ENCODE data around the gene SNHG17. TPM values are rescaled to one million over a fixed set of nuclear protein-coding genes. Genes with fewer than 3 reads are reported as not detected.

Gene SNHG17
- polyA plus RNA-seq, 2 of the 4 experiments (the other 2 are of a cell fraction), result 125 to 154 TPM

- ATAC-seq, result no peak
- Histone ChIP-seq H3K9me3 (no peaks in the 10 kb centered on the region), H3K4me3 (no peak overlapping the region), H3K4me2 (no peak overlapping the region), H3K4me1 (peaks cover 10% of the 10 kb centered on the region), H3K27ac (no peak overlapping the region)
- TF ChIP-seq, protein P1, sequence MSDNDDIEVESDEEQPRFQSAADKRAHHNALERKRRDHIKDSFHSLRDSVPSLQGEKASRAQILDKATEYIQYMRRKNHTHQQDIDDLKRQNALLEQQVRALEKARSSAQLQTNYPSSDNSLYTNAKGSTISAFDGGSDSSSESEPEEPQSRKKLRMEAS (IDR thresholded peaks at IDR 0.05), result no peak
- TF ChIP-seq, protein P2, sequence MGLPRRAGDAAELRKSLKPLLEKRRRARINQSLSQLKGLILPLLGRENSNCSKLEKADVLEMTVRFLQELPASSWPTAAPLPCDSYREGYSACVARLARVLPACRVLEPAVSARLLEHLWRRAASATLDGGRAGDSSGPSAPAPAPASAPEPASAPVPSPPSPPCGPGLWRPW (IDR thresholded peaks at IDR 0.05), result no peak
- TF ChIP-seq HOXB5 (CRISPR knock-in tag; IDR thresholded peaks at IDR 0.05) (no peak), RFX5 (IDR thresholded peaks at IDR 0.05) (no peak), MAFK (IDR thresholded peaks at IDR 0.05; ENCODE audit: partially characterized antibody) (no peak), HEYL (CRISPR knock-in tag; IDR thresholded peaks at IDR 0.05) (no peak), RAD21 (conservative IDR thresholded peaks at IDR 0.05 in 1 of 2, IDR thresholded peaks at IDR 0.05 in 1 of 2) (no peak), CBX8 (IDR thresholded peaks at IDR 0.05) (no peak), SREBF2 (IDR thresholded peaks at IDR 0.05) (no peak)
- TF ChIP-seq, protein P3, sequence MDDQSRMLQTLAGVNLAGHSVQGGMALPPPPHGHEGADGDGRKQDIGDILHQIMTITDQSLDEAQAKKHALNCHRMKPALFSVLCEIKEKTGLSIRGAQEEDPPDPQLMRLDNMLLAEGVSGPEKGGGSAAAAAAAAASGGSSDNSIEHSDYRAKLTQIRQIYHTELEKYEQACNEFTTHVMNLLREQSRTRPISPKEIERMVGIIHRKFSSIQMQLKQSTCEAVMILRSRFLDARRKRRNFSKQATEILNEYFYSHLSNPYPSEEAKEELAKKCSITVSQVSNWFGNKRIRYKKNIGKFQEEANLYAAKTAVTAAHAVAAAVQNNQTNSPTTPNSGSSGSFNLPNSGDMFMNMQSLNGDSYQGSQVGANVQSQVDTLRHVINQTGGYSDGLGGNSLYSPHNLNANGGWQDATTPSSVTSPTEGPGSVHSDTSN (IDR thresholded peaks at IDR 0.05), result no peak
- DNase-seq (ENCODE audit: low read depth in 1 of 2, low spot score in 1 of 2), result no peak
- ChIA-PET CTCF (interaction anchor here (1.0 to 12.0 kb wide), 6 partner anchors 9 to 23 kb away, joined by 5 to 142 read pairs (median 8); partner anchors contain the start of genes RALGAPB and SNHG17), POLR2A (no interaction called here)
- FAIRE-seq, result no peak
- 83% methylated on average over 13 of the region's 13 CpGs for WGBS (ENCODE audit: missing lambda C conversion rate)
Observed at GRCh38 chr20:38454556-38455473, 19.7 kb upstream of the SNHG17 start.

DNA sequence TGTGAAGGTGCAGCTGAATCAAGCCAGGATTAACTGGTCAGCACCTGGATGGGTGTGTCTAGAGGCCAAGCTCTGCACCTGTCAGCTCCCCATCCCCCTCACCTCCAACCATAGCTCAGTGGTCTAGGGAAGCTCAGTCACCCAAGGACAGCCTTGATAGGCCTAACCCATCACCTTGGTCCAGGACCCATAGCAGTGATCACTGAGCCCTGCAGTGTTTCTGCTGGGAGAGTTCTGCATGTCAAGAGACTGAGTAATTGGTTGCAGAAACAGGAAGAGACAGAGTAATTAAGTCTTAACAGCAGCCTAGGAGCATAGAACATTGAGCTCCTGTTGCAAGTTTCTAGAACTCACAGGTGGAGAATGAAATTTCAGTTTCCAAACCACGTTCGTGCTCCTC is 18.8 kb upstream of the SNHG17 start:
- no peak for ATAC-seq
- WGBS (ENCODE audit: missing lambda C conversion rate), result 88% methylated on average over 2 of the region's 2 CpGs
- FAIRE-seq, result no peak
- POLR2A ChIA-PET, result interaction anchor here (0.8 kb wide), 1 partner anchor 19 kb away, joined by 3 read pairs; the partner anchor contains the start of gene SNHG17
- Histone ChIP-seq H3K27ac (no peak overlapping the region), H3K4me1 (0 out of 3 replicates have a peak, but pooled peaks cover 5% of the 10 kb centered on the region), H3K4me2 (no peak overlapping the region), H3K4me3 (no peak overlapping the region), H3K9me3 (no peaks in the 10 kb centered on the region)
- no peak for DNase-seq (ENCODE audit: low read depth in 1 of 2, low spot score in 1 of 2)
- CTCF ChIA-PET, result interaction anchor here (1.2 to 12.0 kb wide), 6 partner anchors 8 to 890 kb away, joined by 3 to 142 read pairs (median 8); partner anchors contain the start of genes RALGAPB and SNHG17
- TF ChIP-seq, protein P4, sequence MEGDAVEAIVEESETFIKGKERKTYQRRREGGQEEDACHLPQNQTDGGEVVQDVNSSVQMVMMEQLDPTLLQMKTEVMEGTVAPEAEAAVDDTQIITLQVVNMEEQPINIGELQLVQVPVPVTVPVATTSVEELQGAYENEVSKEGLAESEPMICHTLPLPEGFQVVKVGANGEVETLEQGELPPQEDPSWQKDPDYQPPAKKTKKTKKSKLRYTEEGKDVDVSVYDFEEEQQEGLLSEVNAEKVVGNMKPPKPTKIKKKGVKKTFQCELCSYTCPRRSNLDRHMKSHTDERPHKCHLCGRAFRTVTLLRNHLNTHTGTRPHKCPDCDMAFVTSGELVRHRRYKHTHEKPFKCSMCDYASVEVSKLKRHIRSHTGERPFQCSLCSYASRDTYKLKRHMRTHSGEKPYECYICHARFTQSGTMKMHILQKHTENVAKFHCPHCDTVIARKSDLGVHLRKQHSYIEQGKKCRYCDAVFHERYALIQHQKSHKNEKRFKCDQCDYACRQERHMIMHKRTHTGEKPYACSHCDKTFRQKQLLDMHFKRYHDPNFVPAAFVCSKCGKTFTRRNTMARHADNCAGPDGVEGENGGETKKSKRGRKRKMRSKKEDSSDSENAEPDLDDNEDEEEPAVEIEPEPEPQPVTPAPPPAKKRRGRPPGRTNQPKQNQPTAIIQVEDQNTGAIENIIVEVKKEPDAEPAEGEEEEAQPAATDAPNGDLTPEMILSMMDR (IDR thresholded peaks at IDR 0.05), result no peak
- TF ChIP-seq POLR2A (IDR thresholded peaks at IDR 0.05; ENCODE audit: low read length) (no peak), MYC (IDR thresholded peaks at IDR 0.05; ENCODE audit: borderline replicate concordance, low read length) (no peak), EHMT2 (IDR thresholded peaks at IDR 0.05; ENCODE audit: low read depth) (no peak)
- TF ChIP-seq, protein P1 (IDR thresholded peaks at IDR 0.05), result no peak

DNA sequence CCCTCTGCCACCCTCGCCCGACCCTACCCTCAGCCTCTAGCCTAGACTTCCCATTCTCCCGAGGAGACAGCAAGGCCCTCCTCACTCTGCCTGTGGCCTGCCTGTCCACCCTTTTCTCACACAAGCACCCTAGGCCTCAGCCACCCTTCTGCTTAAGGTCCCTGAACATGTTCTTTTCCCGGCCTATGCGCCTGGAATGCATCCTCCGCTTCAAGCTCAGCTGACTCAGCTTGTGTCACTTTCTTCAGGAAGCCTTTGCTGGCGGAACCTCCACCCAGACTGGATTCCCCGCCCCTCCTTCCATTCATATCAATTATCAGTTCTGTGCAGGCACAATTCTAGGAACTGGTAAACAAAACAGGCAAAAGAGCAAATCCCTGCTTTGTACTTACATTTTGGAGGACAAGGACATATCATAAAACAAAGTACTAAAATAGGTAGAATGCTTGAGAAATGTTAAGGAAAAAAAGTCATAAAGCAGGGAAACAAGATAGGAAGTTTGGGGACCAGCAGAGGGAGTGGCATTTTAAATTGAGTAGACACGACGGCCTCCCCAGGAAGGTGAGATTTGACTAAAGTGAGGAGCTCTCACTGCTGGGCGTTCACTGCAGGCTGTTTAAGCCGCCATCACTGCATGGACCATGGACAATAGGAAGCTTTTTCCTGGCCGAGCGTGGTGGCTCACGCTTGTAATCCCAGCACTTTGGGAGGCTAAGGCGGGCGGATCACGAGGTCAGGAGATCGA is 17.9 kb upstream of the SNHG17 start:
- CTCF ChIA-PET, result interaction anchor here (1.2 to 12.0 kb wide), 6 partner anchors 12 to 889 kb away, joined by 3 to 142 read pairs (median 10); partner anchors contain the start of genes RALGAPB and SNHG17
- H3K27ac ChIP-seq, result no peak overlapping the region
- 92% methylated on average over 19 of the region's 19 CpGs for WGBS (ENCODE audit: missing lambda C conversion rate)
- no peak for FAIRE-seq
- peaks cover 9% of the 10 kb centered on the region for H3K4me1 ChIP-seq
- no peak for TF ChIP-seq NPAS2 (CRISPR knock-in tag; IDR thresholded peaks at IDR 0.05; ENCODE audit: borderline replicate concordance)
- no peak for TF ChIP-seq NR3C1 (IDR thresholded peaks at IDR 0.05)
- TF ChIP-seq CHD2 (IDR thresholded peaks at IDR 0.05; ENCODE audit: low read length, partially characterized antibody), result no peak
- TF ChIP-seq, protein P5, sequence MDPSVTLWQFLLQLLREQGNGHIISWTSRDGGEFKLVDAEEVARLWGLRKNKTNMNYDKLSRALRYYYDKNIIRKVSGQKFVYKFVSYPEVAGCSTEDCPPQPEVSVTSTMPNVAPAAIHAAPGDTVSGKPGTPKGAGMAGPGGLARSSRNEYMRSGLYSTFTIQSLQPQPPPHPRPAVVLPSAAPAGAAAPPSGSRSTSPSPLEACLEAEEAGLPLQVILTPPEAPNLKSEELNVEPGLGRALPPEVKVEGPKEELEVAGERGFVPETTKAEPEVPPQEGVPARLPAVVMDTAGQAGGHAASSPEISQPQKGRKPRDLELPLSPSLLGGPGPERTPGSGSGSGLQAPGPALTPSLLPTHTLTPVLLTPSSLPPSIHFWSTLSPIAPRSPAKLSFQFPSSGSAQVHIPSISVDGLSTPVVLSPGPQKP (IDR thresholded peaks at IDR 0.05; ENCODE audit: low read depth, low read length), result no peak
- TF ChIP-seq, protein P1 (IDR thresholded peaks at IDR 0.05), result no peak
- no peak for TF ChIP-seq CBX2 (IDR thresholded peaks at IDR 0.05; ENCODE audit: borderline replicate concordance, low read depth)
- POLR2A ChIA-PET, result interaction anchor here (0.6 to 0.9 kb wide), 3 partner anchors 18 to 27 kb away, joined by 3 read pairs; partner anchors contain the start of gene SNHG17
- ATAC-seq, result no peak
- no peak overlapping the region for H3K4me2 ChIP-seq
- no peak for DNase-seq (ENCODE audit: low read depth in 1 of 2, low spot score in 1 of 2)
- H3K4me3 ChIP-seq, result no peak overlapping the region
- H3K9me3 ChIP-seq, result no peaks in the 10 kb centered on the region

Data from A549 (cell line).